IPS-NIHi7 (cell line): ENCODE results near the gene PCDH7.
A peak's percentile ranks its signal among the peaks of the same experiment; 100 is the strongest.

ENCODE experiments used
- DNase-seq: peaks from one replicate; pipeline ENCODE4 v3.0.0; 2012; ENCODE audit warnings: mixed read lengths; ENCODE audit errors: extremely low spot score

Gene PCDH7, protein sequence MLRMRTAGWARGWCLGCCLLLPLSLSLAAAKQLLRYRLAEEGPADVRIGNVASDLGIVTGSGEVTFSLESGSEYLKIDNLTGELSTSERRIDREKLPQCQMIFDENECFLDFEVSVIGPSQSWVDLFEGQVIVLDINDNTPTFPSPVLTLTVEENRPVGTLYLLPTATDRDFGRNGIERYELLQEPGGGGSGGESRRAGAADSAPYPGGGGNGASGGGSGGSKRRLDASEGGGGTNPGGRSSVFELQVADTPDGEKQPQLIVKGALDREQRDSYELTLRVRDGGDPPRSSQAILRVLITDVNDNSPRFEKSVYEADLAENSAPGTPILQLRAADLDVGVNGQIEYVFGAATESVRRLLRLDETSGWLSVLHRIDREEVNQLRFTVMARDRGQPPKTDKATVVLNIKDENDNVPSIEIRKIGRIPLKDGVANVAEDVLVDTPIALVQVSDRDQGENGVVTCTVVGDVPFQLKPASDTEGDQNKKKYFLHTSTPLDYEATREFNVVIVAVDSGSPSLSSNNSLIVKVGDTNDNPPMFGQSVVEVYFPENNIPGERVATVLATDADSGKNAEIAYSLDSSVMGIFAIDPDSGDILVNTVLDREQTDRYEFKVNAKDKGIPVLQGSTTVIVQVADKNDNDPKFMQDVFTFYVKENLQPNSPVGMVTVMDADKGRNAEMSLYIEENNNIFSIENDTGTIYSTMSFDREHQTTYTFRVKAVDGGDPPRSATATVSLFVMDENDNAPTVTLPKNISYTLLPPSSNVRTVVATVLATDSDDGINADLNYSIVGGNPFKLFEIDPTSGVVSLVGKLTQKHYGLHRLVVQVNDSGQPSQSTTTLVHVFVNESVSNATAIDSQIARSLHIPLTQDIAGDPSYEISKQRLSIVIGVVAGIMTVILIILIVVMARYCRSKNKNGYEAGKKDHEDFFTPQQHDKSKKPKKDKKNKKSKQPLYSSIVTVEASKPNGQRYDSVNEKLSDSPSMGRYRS (N-terminal part only)

GRCh38 chr4:30720021-30720660, at the start of gene PCDH7:
PCDH7 (plus strand) TSS chr4:30720369; CDS start chr4:30721423, 1,054 bp downstream.
- peak; percentile 41 for DNase-seq

DNA sequence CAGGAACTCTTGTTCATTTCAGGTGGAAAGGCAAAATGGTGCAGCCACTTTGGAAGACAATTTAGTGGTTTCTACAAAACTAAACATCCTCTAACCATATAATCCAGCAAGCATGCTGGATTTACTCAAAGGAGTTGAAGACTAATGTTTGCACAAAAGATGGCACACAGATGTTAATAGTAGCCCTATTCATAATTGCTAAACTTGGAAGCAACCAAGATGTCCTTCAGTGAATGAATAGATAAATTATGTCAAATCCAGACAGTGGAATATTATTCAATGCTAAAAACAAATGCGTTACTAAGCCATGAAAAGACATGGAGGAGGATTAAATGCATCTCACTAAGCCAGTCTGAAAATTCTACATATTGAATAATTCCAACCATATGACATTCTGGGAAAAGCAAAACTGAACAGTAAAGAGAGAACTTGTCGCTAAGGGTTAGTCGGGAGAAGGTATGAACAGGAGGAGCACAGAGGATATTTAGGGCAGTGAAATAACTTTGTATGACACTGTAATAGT, 48.2 kb upstream of the PCDH7 start:
- DNase-seq, result no peak

- no peak for DNase-seq
These were observed 24.0 kb upstream of the PCDH7 start for GRCh38 chr4:30696191-30696590.

DNA sequence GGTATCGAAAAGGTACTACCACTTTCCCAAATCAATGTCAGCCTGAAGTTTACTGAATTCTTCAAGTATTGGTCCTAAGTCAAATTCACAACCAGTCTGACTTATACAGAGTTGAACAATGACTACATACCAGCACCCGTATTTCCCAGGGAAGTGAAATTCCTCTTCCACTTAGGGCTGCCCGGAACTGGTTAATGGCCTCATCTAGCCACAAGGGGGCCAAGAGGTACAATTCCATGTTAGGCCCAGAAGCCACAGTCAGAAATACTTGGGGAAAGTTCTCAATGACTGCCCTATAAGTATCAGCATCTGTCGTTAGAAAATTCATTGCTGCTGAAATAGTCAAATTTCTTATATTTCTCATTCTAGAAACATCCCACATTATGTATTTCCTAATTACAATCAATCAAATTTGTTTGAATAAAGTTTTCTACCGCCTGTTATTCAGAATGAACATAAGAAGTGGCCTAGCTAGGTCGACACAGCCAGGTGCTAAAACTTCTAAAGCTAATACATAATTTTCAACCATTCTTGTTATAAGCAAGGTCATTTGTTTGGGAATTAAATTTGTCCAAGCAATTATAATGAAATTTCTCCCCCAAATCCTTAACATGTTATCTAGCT, 5.6 kb upstream of the PCDH7 start:
- peak; percentile 64 for DNase-seq

DNA sequence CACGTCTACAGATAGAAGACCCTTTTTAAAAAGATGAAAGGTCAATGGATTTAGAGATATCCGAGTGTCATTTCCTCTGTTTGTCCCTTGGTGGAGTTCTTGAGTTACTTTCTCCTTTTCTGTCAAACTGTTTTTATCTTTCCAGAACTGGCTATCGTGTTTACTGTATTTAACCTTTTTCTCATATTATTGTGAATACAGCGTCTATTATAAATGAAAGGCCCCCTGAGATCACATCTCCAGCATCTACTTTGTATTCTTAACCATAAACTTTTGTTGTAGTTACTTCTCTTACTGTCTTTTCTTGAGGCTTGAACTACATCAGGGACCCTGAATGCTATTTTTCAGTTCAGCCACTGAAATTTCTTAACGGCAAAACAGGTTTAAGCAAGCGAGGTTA, 4.0 kb upstream of the PCDH7 start:
- peak; percentile 16 for DNase-seq

DNA sequence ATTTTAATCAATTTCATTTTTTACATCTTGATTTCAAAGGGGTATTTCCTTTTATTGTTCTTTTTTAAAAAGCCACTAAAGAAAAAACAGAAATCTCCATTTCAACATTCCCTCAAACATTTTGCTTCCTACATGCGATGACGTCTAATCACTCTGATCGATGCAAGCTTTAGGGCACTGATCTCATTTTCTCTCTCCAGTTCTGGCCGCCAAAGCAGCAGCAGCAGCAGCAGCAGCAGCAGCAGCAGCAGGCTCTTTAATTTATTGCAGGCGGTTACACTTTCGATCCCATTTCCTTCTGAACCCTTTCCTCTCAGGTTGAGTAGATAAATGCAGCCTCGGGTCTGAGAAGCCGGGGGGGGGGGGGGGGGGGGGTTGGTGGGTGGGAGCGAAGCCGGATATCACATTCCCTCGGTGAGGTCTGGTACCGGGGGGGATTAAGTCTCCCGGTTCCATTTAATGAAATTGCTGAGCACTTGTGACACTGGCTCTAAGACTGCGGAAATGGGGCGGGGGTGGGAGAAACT, 3.4 kb upstream of the PCDH7 start:
- DNase-seq, result no peak

DNA sequence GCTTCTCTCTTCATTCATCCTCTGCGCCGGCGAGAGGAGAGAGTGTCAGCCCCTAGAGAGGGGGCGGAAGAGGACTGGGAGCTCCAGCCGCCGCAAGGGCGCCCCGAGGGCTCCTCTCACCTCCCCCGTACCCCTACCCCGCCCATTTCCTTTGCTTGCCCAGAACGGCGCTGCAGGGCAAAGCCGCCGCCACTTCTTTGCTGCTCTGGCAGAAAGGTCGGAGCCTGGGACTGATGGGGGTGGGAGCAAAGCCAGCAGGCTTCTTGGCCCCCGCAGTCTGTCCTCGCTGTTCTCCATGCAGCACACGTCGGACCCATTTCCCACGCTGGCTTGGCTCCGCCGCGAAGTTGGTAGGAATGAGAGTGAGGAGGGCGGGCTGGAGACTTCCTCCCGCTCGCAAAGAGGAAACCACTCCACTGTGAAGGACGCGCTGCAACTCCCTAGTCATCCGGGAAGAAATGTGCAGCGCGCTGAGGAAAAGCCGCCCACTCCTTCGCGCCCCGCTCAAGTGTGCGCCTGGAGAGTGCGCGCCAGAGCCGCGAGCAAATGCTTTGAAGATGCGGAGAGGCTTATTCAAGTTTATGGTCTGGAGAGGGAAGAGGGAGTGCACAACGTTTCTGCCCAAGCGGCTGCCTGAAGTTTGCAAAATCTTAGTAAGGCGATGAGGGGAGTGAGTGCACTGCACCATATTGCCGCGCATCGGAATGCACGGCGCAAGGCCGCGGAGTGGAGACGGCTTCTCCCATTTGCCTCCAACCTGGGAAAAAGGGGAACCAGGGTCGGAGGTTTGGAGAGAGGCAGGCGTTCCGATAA, 2.8 kb upstream of the PCDH7 start:
- peak; percentile 63 for DNase-seq

- DNase-seq, result peak; percentile 41
These were observed 2.1 kb upstream of the PCDH7 start for GRCh38 chr4:30718021-30718542.

DNA sequence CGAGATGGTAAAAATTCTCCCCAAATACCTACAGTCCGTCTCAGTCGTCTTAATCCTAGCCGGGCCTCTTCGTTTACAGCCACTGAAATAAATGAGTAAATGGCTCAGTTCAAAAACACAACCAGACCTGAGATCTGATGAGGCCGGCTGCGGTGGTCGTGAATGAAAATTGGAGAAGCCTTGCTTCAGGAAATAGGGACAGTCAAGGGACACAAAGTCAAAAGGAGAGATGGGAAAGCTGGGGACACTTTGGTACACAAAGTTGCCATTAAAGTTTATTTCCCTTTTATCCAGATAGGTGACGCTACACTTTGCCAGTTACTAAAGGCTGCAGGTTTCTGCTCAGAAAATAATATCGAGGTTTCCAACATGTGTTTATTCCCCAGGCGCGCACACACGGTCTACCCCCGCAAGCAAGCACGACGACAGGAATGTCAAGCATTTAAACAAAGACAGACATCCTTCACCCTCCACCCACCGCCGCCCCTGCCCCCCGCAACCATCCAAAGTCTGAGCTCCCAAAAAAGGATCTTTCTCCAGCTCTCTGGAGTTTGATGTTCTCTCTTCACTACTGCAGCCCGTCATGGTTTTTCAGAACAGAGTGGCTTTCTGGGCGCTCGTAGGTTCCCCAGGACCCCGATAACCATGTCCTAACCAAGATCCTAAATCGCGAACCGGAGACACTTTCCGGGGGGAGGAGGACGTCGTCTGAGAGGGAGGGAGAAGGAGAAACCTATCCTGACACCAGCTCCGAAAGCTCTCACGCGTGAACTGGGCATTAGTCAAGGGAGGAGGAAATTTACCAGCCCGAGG, 1.3 kb upstream of the PCDH7 start:
- DNase-seq, result peak; percentile 19

DNA sequence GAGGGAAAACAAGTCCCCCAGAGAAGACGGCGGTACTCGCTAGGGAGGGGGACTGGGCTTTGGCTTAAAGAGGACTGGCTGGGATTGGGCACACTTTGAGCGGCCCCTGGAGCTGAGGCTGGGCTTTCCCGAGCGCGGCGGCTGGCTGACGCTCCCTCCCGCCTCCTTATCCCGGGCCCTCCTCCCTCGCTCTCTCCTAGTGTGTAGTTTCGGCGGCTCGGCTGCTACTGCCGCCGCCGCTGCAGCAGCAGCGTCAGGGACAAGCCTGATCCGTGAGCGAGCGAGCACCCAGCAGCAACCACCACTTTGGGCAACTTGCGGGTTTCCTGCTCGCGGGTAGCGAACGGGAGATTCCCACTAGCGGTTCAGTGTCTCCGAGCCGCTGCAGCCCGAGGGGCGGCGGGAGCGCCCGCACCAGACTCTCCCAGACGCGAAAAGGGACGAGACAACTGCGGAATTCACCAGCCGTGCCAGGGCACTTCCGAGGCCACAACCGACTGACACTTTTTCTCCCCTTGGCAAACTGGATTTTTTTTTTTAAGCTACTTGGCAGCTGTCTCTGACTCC, 632 bp upstream of the PCDH7 start:
- DNase-seq, result peak; percentile 60

DNA sequence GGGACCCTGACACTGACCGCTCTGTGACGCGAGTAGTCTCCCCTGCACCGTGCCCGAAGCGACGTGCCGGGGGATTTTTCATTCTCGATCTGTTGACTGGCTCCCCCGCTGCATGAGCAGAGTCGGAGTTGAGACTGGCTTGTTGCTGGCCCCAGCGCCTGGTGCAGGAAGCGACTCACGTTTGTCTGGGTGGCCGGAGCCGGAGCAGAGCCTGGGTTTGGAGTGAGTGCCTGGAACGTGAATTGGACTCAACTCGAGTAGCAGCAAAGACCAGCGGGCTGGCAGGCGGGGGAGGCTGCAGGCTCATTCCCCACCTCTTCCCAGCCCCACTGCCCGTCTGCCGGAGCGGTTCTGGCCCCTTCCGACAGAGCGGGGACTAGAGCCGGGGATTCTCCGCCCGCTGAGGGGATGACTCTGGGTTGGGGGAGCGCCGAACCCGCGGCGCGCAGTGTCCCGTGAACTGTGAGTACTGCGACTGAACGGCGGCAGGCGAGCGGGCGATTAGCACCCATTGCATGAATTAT, 554 bp downstream of the PCDH7 start:
- peak; percentile 26 for DNase-seq

- DNase-seq, result peak; percentile 67
These were observed 1.3 kb downstream of the PCDH7 start for GRCh38 chr4:30721185-30722091.

- no peak for DNase-seq
These were observed 1.9 kb downstream of the PCDH7 start for GRCh38 chr4:30722092-30722358.

GRCh38 chr4:30722359-30723200, 2.4 kb downstream of the PCDH7 start:
- peak; percentile 8 for DNase-seq

- DNase-seq, result no peak
These were observed 3.2 kb downstream of the PCDH7 start for GRCh38 chr4:30723201-30723955.

GRCh38 chr4:30724247-30724646, 4.1 kb downstream of the PCDH7 start:
- no peak for DNase-seq
